Body of pancreas (tissue), 4 donors: ENCODE results near the gene ZNF777. TPM values are rescaled to one million over a fixed set of nuclear protein-coding genes. Genes with fewer than 3 reads are reported as not detected.
"Not testable (repeated sequence)": the region's sequence is repeated elsewhere in the genome, so short reads cannot be mapped to it uniquely, and the experiment has no call there.

ENCODE experiments used
- ATAC-seq: fragments of 150-250 bp; one replicate; pipeline ENCODE4 v1.9.1; 2016
- DNase-seq, 4 donors: peaks; one replicate each; pipeline ENCODE4 v3.0.0-alpha.2; 2019
- H3K27ac ChIP-seq, 4 donors: fragments of 200-600 bp; sonication (generic); 1 replicate in 3 of 4; 2 replicates in 1 of 4; pipeline versions ENCODE4 v1.5.1 to v1.6.1; 2016 to 2019; ENCODE audit warnings: mild to moderate bottlenecking in 1 of 4, mixed read lengths in 1 of 4, moderate library complexity in 1 of 4
- H3K27me3 ChIP-seq, 2 donors: fragments of 200-600 bp; sonication (generic); one replicate each; pipeline ENCODE4 v1.6.0; 2016; ENCODE audit warnings: mild to moderate bottlenecking in 1 of 2
- H3K36me3 ChIP-seq, 2 donors: fragments of 200-600 bp; sonication (generic); replicated peaks in 1 of 2; 2 replicates each; pipeline ENCODE4 v1.5.1; 2016; ENCODE audit warnings: low read depth in 2 of 2; ENCODE audit not compliant: insufficient read depth in 1 of 2
- H3K4me1 ChIP-seq: fragments of 200-600 bp; sonication (generic); one replicate; pipeline ENCODE4 v1.6.0; 2016
- H3K4me3 ChIP-seq, 2 donors: fragments of 200-600 bp; sonication (generic); 1 replicate in 1 of 2; 2 replicates in 1 of 2; pipeline ENCODE4 v1.5.1; 2016 to 2019
- H3K9me3 ChIP-seq, 3 donors: fragments of 200-600 bp; sonication (generic); 1 replicate in 2 of 3; 2 replicates in 1 of 3; pipeline ENCODE4 v1.5.1; 2016
- POLR2A ChIP-seq, 3 donors: fragments of 450-650 bp; IDR thresholded peaks; one replicate each; pipeline ENCODE4 v1.6.1; 2016; ENCODE audit warnings: antibody characterized with exemption in 3 of 3, mild to moderate bottlenecking in 2 of 3
- WGBS, 2 donors: methylation state at CpG; one replicate each; pipeline ENCODE4 v1.1.5; 2017; 5-methylcytosine and 5-hydroxymethylcytosine counted together
- intact Hi-C: fragments of 100-400 bp; cut with DNase I; formaldehyde crosslinking; loops from one replicate; pipeline ENCODE4 v1.15.1; 2023
- total RNA-seq, 2 donors: library from RNA; depleted of rRNA; stranded (reverse); fragments of >200 nt; gene quantifications; one replicate each; pipeline ENCODE4 v1.1.0, GENCODE V29; 2016
- TF ChIP-seq, protein P1 (sequence below), 7 experiments: fragments of 450-650 bp in 4 of 7; fragments of 200-600 bp in 3 of 7; sonication (generic) in 3 of 7; IDR thresholded peaks; one replicate each; pipeline ENCODE4 v1.5.1; 2016 to 2019; ENCODE audit warnings: antibody characterized with exemption in 7 of 7

Gene ZNF777
- total RNA-seq, 2 donors from 2014 or later, result 8.3 to 10.5 TPM

DNA sequence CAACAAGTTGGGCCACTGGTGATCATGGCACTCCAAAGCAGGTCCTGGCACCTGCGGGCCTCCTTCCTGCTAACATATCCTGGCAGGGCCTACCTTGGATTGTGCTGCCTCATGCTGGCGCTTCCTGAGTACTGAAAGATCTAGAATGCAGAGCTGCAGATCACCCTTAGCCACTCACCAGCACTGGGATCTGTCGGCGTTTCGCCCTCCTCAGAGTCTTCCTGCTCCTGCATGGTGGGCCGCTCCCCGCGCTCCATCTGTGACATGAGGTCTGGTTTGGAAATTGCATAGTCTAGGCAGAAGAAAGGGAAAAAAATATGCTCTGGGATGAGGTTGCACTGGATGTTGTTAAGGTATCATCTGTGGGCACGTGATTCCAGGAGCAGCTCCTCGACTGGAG is 10.0 kb downstream of the ZNF777 start:
- H3K4me1 ChIP-seq, result no peaks in the 10 kb centered on the region
- 93% methylated on average over 9 of the region's 10 CpGs for WGBS, 2 donors
- DNase-seq (no peak), ATAC-seq (no peak)
- TF ChIP-seq POLR2A (IDR thresholded peaks at IDR 0.05), result no peak
- TF ChIP-seq, protein P1, sequence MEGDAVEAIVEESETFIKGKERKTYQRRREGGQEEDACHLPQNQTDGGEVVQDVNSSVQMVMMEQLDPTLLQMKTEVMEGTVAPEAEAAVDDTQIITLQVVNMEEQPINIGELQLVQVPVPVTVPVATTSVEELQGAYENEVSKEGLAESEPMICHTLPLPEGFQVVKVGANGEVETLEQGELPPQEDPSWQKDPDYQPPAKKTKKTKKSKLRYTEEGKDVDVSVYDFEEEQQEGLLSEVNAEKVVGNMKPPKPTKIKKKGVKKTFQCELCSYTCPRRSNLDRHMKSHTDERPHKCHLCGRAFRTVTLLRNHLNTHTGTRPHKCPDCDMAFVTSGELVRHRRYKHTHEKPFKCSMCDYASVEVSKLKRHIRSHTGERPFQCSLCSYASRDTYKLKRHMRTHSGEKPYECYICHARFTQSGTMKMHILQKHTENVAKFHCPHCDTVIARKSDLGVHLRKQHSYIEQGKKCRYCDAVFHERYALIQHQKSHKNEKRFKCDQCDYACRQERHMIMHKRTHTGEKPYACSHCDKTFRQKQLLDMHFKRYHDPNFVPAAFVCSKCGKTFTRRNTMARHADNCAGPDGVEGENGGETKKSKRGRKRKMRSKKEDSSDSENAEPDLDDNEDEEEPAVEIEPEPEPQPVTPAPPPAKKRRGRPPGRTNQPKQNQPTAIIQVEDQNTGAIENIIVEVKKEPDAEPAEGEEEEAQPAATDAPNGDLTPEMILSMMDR (IDR thresholded peaks at IDR 0.05), result no peak
- H3K36me3 ChIP-seq, result peaks cover 5 to 42% of the 10 kb centered on the region in 2 donors
- intact Hi-C loops, result no loop called here
- no peak overlapping the region for H3K27ac ChIP-seq
- H3K4me3 ChIP-seq, result no peak overlapping the region
- H3K27me3 ChIP-seq, result no peaks in the 10 kb centered on the region
- H3K9me3 ChIP-seq, result no peaks in the 10 kb centered on the region

- intact Hi-C loops, result no loop called here
- Histone ChIP-seq H3K4me3 (no peak overlapping the region), H3K4me1 (no peaks in the 10 kb centered on the region), H3K27me3 (no peaks in the 10 kb centered on the region), H3K9me3 (no peaks in the 10 kb centered on the region), H3K27ac (no peak overlapping the region), H3K36me3 (peaks cover 5 to 33% of the 10 kb centered on the region in 2 donors)
- ATAC-seq (no peak), DNase-seq (no peak)
- 90 to 100% methylated on average over 2 to 6 of the region's 6 CpGs for WGBS, 2 donors
- no peak for TF ChIP-seq POLR2A (IDR thresholded peaks at IDR 0.05)
- TF ChIP-seq, protein P1 (IDR thresholded peaks at IDR 0.05), result no peak
Observed at GRCh38 chr7:149449897-149450296, 11.0 kb downstream of the ZNF777 start.

DNA sequence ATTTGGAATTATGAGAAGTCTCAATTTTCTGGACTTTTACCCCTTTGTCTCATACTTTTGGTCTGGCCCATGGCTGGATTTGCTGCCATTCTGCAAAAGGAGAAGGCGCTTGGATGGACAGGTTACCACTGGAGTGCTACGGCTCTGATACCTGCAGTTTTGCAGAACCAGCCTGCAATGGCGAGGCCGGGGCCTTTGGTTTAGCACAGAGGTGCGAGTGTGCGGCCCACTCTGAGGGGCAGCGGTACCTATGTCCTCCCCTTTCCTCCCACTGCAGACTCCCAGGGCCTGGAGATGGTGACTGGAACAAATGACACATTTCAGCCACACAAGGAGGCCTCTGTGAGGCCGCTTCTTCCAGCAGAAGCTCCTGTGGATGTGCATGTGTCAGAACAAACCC is 11.9 kb downstream of the ZNF777 start:
- no peak overlapping the region for H3K27ac ChIP-seq
- no peak overlapping the region for H3K4me3 ChIP-seq
- DNase-seq (no peak), ATAC-seq (no peak)
- 88% methylated on average over 5 to 8 of the region's 8 CpGs for WGBS, 2 donors
- no peak for TF ChIP-seq POLR2A (IDR thresholded peaks at IDR 0.05)
- TF ChIP-seq, protein P1 (IDR thresholded peaks at IDR 0.05), result no peak
- H3K27me3 ChIP-seq, result no peaks in the 10 kb centered on the region
- H3K4me1 ChIP-seq, result no peaks in the 10 kb centered on the region
- no peaks in the 10 kb centered on the region for H3K9me3 ChIP-seq
- H3K36me3 ChIP-seq, result peaks cover 5 to 34% of the 10 kb centered on the region in 2 donors
- intact Hi-C loops, result no loop called here

DNA sequence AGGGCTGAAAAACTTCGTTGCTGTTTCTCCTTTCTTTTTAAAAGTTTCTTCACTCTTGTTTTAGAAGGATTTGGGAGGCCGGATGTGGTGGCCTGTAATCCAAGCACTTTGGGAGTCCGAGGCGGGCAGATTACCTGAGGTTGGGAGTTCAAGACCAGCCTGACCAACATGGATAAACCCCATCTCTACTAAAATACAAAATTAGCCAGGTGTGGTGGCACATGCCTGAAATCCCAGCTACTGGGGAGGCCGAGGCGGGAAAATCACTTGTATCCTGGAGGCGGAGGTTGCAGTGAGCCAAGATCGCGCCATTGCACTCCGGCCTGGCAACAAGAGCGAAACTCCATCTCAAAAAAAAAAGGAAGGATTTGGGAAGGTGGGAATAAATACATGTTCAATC is 14.8 kb downstream of the ZNF777 start:
- intact Hi-C loops, H3K9me3 ChIP-seq, H3K4me3 ChIP-seq, H3K27ac ChIP-seq, H3K4me1 ChIP-seq, DNase-seq, H3K27me3 ChIP-seq, ATAC-seq: not testable (repeated sequence)
- WGBS, 2 donors, result 96 to 97% methylated on average over 11 of the region's 11 CpGs
- H3K36me3 ChIP-seq, result peaks cover 5 to 28% of the 10 kb centered on the region in 2 donors

DNA sequence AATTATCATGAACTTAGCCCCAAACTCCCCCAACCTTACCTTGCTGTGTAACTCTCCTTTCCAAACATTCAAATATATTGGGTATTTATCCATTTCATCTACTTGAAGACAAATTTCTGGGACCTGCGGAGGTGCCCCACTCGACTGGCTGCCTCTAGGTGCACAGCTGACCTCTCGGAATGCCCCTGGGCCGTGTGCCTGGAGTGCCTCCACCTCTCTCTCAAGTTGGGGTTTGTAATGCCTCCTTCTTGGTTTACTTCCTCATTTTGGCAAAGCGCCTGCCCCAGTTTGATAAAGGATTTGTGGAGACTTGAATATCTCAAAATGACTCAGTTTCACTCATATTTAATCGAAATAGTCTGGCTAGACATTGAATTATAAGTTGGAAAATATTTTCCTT is 16.6 kb downstream of the ZNF777 start:
- Histone ChIP-seq H3K4me3 (no peak overlapping the region), H3K4me1 (no peaks in the 10 kb centered on the region), H3K27ac (no peak overlapping the region), H3K9me3 (no peaks in the 10 kb centered on the region), H3K27me3 (no peaks in the 10 kb centered on the region), H3K36me3 (peaks cover 4 to 11% of the 10 kb centered on the region in 2 donors)
- WGBS, 2 donors, result 87% methylated on average over 6 of the region's 6 CpGs
- DNase-seq (no peak), ATAC-seq (no peak)
- TF ChIP-seq, protein P1 (IDR thresholded peaks at IDR 0.05), result no peak
- no peak for TF ChIP-seq POLR2A (IDR thresholded peaks at IDR 0.05)
- intact Hi-C loops, result no loop called here
